Loucy (cell line): Measurements from ENCODE around the gene CLSTN3.

ENCODE experiments used
- H2AFZ ChIP-seq: fragments of 200-600 bp; sonication (generic); 2 replicates; pipeline ENCODE4 v1.6.0; 2016; ENCODE audit warnings: antibody characterized with exemption, mild to moderate bottlenecking, low read length, moderate library complexity
- H3F3A ChIP-seq: fragments of 200-600 bp; 2 replicates; pipeline ENCODE4 v1.6.0; 2016; ENCODE audit warnings: antibody characterized with exemption, low read depth, mild to moderate bottlenecking
- H3K27me3 ChIP-seq: fragments of 200-600 bp; sonication (generic); 2 replicates; pipeline ENCODE4 v1.6.1; 2014; ENCODE audit warnings: low read length, mild to moderate bottlenecking; ENCODE audit not compliant: insufficient read depth, poor library complexity, severe bottlenecking
- H3K36me3 ChIP-seq: fragments of 200-600 bp; sonication (generic); 2 replicates; pipeline ENCODE4 v1.6.1; 2016; ENCODE audit warnings: low read length; ENCODE audit not compliant: insufficient read depth
- H3K4me1 ChIP-seq: fragments of 200-600 bp; sonication (generic); 2 replicates; pipeline ENCODE4 v1.5.1; 2014; ENCODE audit warnings: low read length, mild to moderate bottlenecking; ENCODE audit not compliant: insufficient read depth, poor library complexity, severe bottlenecking
- H3K4me2 ChIP-seq: fragments of 200-600 bp; sonication (generic); 2 replicates; pipeline ENCODE4 v1.6.0; 2014; ENCODE audit warnings: antibody characterized with exemption, low read length, low read depth, mild to moderate bottlenecking; ENCODE audit not compliant: poor library complexity, severe bottlenecking
- H3K4me3 ChIP-seq: fragments of 200-600 bp; sonication (generic); 2 replicates; pipeline ENCODE4 v1.5.1; 2014; ENCODE audit warnings: low read length, mild to moderate bottlenecking, mixed read lengths; ENCODE audit not compliant: poor library complexity, severe bottlenecking
- H3K79me2 ChIP-seq: fragments of 200-600 bp; sonication (generic); 2 replicates; pipeline ENCODE4 v1.6.1; 2014; ENCODE audit warnings: low read length; ENCODE audit not compliant: insufficient read depth
- H3K9ac ChIP-seq: fragments of 200-600 bp; sonication (generic); 2 replicates; pipeline ENCODE4 v1.6.0; 2014; ENCODE audit warnings: mild to moderate bottlenecking, low read depth, low read length, moderate library complexity; ENCODE audit not compliant: poor library complexity, severe bottlenecking
- H3K9me2 ChIP-seq: fragments of 200-600 bp; sonication (generic); replicated peaks from 2 replicates; pipeline ENCODE4 v1.6.1; 2016; ENCODE audit warnings: low read depth, low read length, mixed read lengths
- H3K9me3 ChIP-seq: fragments of 200-600 bp; sonication (generic); 2 replicates; pipeline ENCODE4 v1.6.1; 2014; ENCODE audit warnings: mild to moderate bottlenecking, antibody characterized with exemption, low read length, low read depth; ENCODE audit not compliant: insufficient read depth
- H4K20me1 ChIP-seq: fragments of 200-600 bp; sonication (generic); 2 replicates; pipeline ENCODE4 v1.6.0; 2014; ENCODE audit warnings: antibody characterized with exemption, low read length, mild to moderate bottlenecking; ENCODE audit not compliant: insufficient read depth, poor library complexity, severe bottlenecking
- EZH2phosphoT487 ChIP-seq: fragments of 200-600 bp; IDR thresholded peaks from 2 replicates; pipeline ENCODE4 v1.6.1; 2018; ENCODE audit warnings: antibody characterized with exemption, mild to moderate bottlenecking, moderate library complexity, borderline replicate concordance
- TF ChIP-seq, protein P1 (sequence below): fragments of 200-600 bp; sonication (generic); conservative IDR thresholded peaks from 2 replicates; pipeline ENCODE4 v1.5.1; 2014; ENCODE audit warnings: mild to moderate bottlenecking, antibody characterized with exemption, low read length

CLSTN3 gene

DNA sequence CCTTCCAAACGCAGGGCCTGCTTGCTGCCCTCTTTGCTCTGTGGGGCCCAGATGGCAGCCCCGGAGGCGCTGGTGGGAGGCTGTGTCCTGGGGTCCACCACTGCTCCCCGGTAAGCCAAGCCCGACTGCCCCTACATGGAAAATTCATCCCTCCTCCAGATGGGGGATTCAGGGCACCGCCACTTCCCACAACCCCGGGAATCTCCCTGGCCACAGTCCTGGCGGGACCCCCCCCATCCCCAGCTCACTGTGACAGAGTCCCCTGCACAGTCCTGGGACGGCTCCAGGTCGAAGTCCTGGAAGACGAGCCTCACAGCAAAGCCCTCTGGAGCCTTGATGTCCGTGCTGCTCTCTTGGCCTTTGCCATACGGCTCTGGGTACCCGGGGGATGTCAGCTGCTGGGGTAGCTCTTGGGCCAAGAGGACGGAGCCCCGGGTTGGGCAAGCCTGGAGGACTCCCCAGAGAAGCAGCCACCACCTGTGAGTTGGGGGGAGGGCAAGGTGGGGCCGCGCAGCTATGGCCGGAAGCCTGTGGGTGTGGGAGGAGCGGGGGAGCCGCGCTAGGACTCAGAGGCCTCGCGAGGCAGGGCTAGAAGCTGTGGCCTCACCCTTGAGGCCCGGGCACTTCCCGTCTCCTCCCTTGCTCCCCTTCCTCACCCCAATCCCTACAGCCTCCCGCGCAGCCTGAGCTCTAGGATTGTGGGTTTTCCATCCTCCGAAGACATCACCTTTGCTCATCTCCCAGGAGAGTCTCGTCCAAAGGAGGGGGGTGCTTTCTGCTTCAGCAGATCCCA, 22.0 kb upstream of the CLSTN3 start:
- Histone ChIP-seq H3K4me3 (peak overlapping the region; percentile 93), H3K79me2 (peaks cover 29% of the 10 kb centered on the region), H3F3A (peaks cover 4% of the 10 kb centered on the region; the same call in 1 of the 2 replicates), H3K9me3 (peaks cover 6% of the 10 kb centered on the region; the same call in 1 of the 2 replicates), H3K36me3 (no peaks in the 10 kb centered on the region), H4K20me1 (peaks cover 8% of the 10 kb centered on the region), H3K9me2 (no peaks in the 10 kb centered on the region), H3K4me1 (peaks cover 23% of the 10 kb centered on the region), H3K9ac (peak overlapping the region; percentile 97), H2AFZ (peak overlapping the region; percentile 74), H3K27me3 (no peaks in the 10 kb centered on the region), H3K4me2 (peak overlapping the region; percentile 82)
- TF ChIP-seq, protein P1, sequence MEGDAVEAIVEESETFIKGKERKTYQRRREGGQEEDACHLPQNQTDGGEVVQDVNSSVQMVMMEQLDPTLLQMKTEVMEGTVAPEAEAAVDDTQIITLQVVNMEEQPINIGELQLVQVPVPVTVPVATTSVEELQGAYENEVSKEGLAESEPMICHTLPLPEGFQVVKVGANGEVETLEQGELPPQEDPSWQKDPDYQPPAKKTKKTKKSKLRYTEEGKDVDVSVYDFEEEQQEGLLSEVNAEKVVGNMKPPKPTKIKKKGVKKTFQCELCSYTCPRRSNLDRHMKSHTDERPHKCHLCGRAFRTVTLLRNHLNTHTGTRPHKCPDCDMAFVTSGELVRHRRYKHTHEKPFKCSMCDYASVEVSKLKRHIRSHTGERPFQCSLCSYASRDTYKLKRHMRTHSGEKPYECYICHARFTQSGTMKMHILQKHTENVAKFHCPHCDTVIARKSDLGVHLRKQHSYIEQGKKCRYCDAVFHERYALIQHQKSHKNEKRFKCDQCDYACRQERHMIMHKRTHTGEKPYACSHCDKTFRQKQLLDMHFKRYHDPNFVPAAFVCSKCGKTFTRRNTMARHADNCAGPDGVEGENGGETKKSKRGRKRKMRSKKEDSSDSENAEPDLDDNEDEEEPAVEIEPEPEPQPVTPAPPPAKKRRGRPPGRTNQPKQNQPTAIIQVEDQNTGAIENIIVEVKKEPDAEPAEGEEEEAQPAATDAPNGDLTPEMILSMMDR = no peak
- no peak for TF ChIP-seq EZH2phosphoT487

DNA sequence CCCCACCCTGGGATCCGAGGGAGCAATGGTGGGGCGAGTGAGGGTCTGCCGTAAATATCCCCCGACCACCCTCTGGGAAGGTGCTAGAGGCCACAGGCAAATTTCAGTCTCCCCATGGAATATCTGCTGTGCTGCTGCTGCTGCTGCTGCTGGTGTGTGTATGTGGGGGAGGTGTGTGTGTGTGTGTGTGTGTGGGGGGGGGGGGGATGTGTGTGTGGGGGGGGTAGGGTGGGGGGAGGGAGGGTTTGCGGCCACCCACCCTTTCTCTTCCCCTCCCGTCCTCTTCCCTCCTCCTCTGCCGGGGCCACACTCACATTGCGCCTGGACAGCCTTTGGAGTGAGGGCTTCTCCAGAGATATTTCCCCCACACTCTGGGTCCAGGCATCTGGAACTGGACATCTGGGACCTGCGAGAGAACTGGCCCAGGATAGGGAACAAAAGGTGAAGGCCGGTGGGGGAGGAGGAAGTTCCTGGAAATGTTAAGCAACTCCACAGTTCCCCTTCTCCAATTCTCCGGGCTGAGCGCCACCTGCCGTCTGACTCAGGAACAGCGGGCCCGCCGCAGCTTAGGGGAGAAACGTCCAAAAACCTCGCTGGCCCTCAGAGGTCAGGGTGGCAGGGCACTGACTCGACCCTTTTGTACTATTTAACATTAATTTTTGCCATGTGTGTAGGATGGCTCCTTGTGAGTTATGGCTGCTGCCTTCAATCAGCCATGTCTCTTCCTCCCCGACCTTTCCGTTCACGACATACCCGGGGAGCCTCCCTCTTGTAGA, 21.2 kb upstream of the CLSTN3 start, which contains the start of gene C1RL:
Gene C1RL, minus strand, starts transcription at position 419 of the 776 bp plus-strand sequence. Its CDS starts 34 bp downstream, at position 385.
- peaks cover 6% of the 10 kb centered on the region; the same call in 1 of the 2 replicates for H3K9me3 ChIP-seq
- TF ChIP-seq, protein P1 = peak; percentile 94
- TF ChIP-seq EZH2phosphoT487 = no peak
- H4K20me1 ChIP-seq = peaks cover 11% of the 10 kb centered on the region
- peak within 1 kb of the TSS; percentile 93 for H3K4me3 ChIP-seq
- peak within 1 kb of the TSS; percentile 74 for H2AFZ ChIP-seq
- H3K4me2 ChIP-seq = peak within 1 kb of the TSS; percentile 82
- no peaks in the 10 kb centered on the region for H3K36me3 ChIP-seq
- H3K9me2 ChIP-seq = no peaks in the 10 kb centered on the region
- H3K27me3 ChIP-seq = no peaks in the 10 kb centered on the region
- peaks cover 29% of the 10 kb centered on the region for H3K79me2 ChIP-seq
- peaks cover 4% of the 10 kb centered on the region; the same call in 1 of the 2 replicates for H3F3A ChIP-seq
- H3K4me1 ChIP-seq = peaks cover 21% of the 10 kb centered on the region
- H3K9ac ChIP-seq = peak within 1 kb of the TSS; percentile 97

DNA sequence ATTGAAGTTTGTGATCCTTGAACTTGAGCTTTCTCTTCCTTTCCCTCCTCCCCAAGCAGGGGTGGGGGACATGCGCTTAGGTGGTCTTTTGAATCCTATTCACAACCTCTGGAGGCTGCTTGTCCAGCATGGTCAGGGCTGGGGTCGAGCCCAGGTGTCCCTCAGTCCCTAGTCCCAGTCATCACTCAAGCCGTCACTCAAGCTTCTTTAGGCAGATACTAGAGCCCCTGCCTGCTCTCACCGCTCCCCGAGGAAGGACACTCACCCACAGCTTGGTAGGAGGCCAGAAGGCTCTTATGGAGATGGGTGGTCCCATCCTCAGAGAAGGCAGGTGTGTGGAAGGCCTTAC, 20.6 kb upstream of the CLSTN3 start:
- Histone ChIP-seq H3K9ac (peak overlapping the region; percentile 97), H3K9me2 (no peaks in the 10 kb centered on the region), H3K36me3 (no peaks in the 10 kb centered on the region), H3K79me2 (peaks cover 29% of the 10 kb centered on the region), H3F3A (peaks cover 4% of the 10 kb centered on the region; the same call in 1 of the 2 replicates), H3K4me3 (peak overlapping the region; percentile 93), H2AFZ (no peak overlapping the region), H3K9me3 (peaks cover 6% of the 10 kb centered on the region; the same call in 1 of the 2 replicates), H3K4me2 (peak overlapping the region; percentile 82), H4K20me1 (peaks cover 11% of the 10 kb centered on the region), H3K27me3 (no peaks in the 10 kb centered on the region), H3K4me1 (peaks cover 21% of the 10 kb centered on the region)
- TF ChIP-seq, protein P1 = no peak
- TF ChIP-seq EZH2phosphoT487 = no peak
